Activated CD4-positive, alpha-beta T cell treated with anti-CD3 and anti-CD28 coated beads for 48 hours (primary cell): ENCODE results near the gene ZNF132.

Source experiments
- DNase-seq: peaks from one replicate; pipeline ENCODE4 v3.0.0-alpha.2; 2020

Gene ZNF132

GRCh38 chr19:58385891-58386575 is 53.9 kb downstream of the ZNF132 start:
- peak; percentile 56 for DNase-seq

GRCh38 chr19:58385313-58385890 is 54.6 kb downstream of the ZNF132 start:
- no peak for DNase-seq

- DNase-seq, result no peak
Measured at GRCh38 chr19:58382997-58383603, 56.9 kb downstream of the ZNF132 start.
